HG03066 (cell line): ENCODE results near the gene GNA15.
"Not testable (repeated sequence)": the region's sequence is repeated elsewhere in the genome, so short reads cannot be mapped to it uniquely, and the experiment has no call there.

Experiments used
- ATAC-seq: cut with Tn5 transposase; IDR thresholded peaks from one replicate; pipeline ENCODE4 v1.9.1; 2021; ENCODE audit warnings: low read depth; ENCODE audit not compliant: unreplicated experiment

The GNA15 gene

GRCh38 chr19:3167533-3168272, 31.9 kb downstream of the GNA15 start:
- ATAC-seq = no peak

GRCh38 chr19:3171894-3172672, 36.2 kb downstream of the GNA15 start:
- ATAC-seq = no peak

GRCh38 chr19:3172673-3173000, 36.8 kb downstream of the GNA15 start:
- ATAC-seq = not testable (repeated sequence)

GRCh38 chr19:3175781-3176714, 40.2 kb downstream of the GNA15 start:
- ATAC-seq = no peak

GRCh38 chr19:3176715-3177501, 41.1 kb downstream of the GNA15 start:
- ATAC-seq = no peak

GRCh38 chr19:3178377-3178972, 42.6 kb downstream of the GNA15 start, which contains the start of gene S1PR4:
S1PR4 (plus strand) TSS chr19:3178769; CDS start chr19:3178793, 24 bp downstream.
- ATAC-seq = no peak

- ATAC-seq = no peak
Observed at GRCh38 chr19:3178973-3179738, 43.3 kb downstream of the GNA15 start.

GRCh38 chr19:3179739-3180293, 44.0 kb downstream of the GNA15 start:
- no peak for ATAC-seq

GRCh38 chr19:3183721-3184641, 48.1 kb downstream of the GNA15 start:
- ATAC-seq = no peak

GRCh38 chr19:3184847-3185460, 49.1 kb downstream of the GNA15 start:
- peak; percentile 31 for ATAC-seq

- ATAC-seq = peak; percentile 68
Observed at GRCh38 chr19:3185461-3186159, 49.8 kb downstream of the GNA15 start, which contains the start of gene NCLN. NCLN (plus strand) TSS chr19:3185930; CDS start chr19:3186031, 101 bp downstream.

- peak; percentile 36 for ATAC-seq
Observed at GRCh38 chr19:3186160-3186688, 50.4 kb downstream of the GNA15 start.

- no peak for ATAC-seq
Observed at GRCh38 chr19:3186891-3187661, 51.2 kb downstream of the GNA15 start.

GRCh38 chr19:3187662-3188511, 52.1 kb downstream of the GNA15 start:
- ATAC-seq = no peak
